ENCODE data around the gene SFSWAP.
"Not testable (repeated sequence)": the region's sequence is repeated elsewhere in the genome, so short reads cannot be mapped to it uniquely, and the experiment has no call there.

The SFSWAP gene

GRCh38 chr12:131704509-131704908, 6.4 kb upstream of the SFSWAP start:
- DNase-seq, result no peak

- DNase-seq, result not testable (repeated sequence)
Observed at GRCh38 chr12:131706709-131707108, 4.2 kb upstream of the SFSWAP start.

GRCh38 chr12:131709226-131709625, 1.7 kb upstream of the SFSWAP start:
- DNase-seq, result no peak

- DNase-seq, result no peak
Observed at GRCh38 chr12:131711551-131712205, 788 bp downstream of the SFSWAP start.

GRCh38 chr12:131713349-131713748, 2.5 kb downstream of the SFSWAP start:
- DNase-seq, result no peak

- no peak for DNase-seq
Observed at GRCh38 chr12:131714759-131715158, 3.9 kb downstream of the SFSWAP start.

- DNase-seq, result no peak
Observed at GRCh38 chr12:131716282-131716681, 5.4 kb downstream of the SFSWAP start.

GRCh38 chr12:131720241-131720640, 9.4 kb downstream of the SFSWAP start:
- no peak for DNase-seq

- DNase-seq, result no peak
Observed at GRCh38 chr12:131720921-131721320, 10.0 kb downstream of the SFSWAP start.

GRCh38 chr12:131721548-131721947, 10.7 kb downstream of the SFSWAP start:
- no peak for DNase-seq

GRCh38 chr12:131723532-131723931, 12.6 kb downstream of the SFSWAP start:
- DNase-seq, result no peak

GRCh38 chr12:131724534-131724933, 13.6 kb downstream of the SFSWAP start:
- DNase-seq, result no peak

- no peak for DNase-seq
Observed at GRCh38 chr12:131725503-131725902, 14.6 kb downstream of the SFSWAP start.

- no peak for DNase-seq
Observed at GRCh38 chr12:131728720-131729119, 17.8 kb downstream of the SFSWAP start.

- no peak for DNase-seq
Observed at GRCh38 chr12:131729254-131729955, 18.5 kb downstream of the SFSWAP start.

GRCh38 chr12:131732996-131733615, 22.2 kb downstream of the SFSWAP start:
- no peak for DNase-seq

GRCh38 chr12:131733874-131734273, 23.0 kb downstream of the SFSWAP start:
- DNase-seq, result no peak

GRCh38 chr12:131734336-131735152, 23.7 kb downstream of the SFSWAP start:
- no peak for DNase-seq

- DNase-seq, result no peak
Observed at GRCh38 chr12:131735153-131735456, 24.2 kb downstream of the SFSWAP start.

- no peak for DNase-seq
Observed at GRCh38 chr12:131735476-131736445, 24.9 kb downstream of the SFSWAP start.

- DNase-seq, result no peak
Observed at GRCh38 chr12:131736446-131737149, 25.7 kb downstream of the SFSWAP start.
